NCI-H524 treated with DMSO at 0.1 percent for 48 hours (cell line): Measurements from ENCODE around the gene MAP6.

ENCODE experiments used
- DNase-seq: peaks from one replicate; lab custom pipeline; 2025; lab: John Stamatoyannopoulos, UW

Gene MAP6

DNA sequence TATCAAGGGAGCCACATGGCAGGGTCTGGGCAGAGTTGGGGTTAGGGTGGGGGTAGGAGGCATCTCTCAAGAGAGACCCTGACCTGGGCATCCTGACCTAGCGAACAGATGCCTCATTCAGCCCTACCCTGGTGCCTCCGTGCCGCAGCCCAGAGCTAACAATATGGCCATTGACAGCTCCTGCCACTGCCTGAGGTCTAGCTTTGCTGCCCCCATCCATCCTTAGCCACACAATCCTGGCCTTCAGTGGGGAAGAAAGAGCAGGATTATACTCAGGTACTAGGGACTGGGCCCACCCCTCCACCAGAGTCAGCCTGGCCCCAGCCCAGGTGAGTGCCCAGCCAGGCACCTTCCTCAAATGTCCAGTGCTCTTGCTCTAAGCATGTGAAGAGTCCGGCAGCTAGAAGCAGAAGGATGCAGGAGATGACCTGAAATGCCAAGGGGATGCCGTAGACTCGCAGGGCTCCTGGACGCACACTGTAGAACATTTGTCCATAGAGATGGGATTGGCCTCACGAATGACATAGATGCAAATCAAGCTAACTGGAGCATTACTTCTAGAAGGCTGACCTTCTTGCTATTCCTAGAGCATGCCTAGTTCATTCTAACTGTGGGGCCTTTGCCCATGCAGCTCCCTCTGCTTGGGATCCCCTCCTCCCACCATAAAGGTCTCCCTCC is 120.1 kb downstream of the MAP6 start:
- DNase-seq, result no peak

DNA sequence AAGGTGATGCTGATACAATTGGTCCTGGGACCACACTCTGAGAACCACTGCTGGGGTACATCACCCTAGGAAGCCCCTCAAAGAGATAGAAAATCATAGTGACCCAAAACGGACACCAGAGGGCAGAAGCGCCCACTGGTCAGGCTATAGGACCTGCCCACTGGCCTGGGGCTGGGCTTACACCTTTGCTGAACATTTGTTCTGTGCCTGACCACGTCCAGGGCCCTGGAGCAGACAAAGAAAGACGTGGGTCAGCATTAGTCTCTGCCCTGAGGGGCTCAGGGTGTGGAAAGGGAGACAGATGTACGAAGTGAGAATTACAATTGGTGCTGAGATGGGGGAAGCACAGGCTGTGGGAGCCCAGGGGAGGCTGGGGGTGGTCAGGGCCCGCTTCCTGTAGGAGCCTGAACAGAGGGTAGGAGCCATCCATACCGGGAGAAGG is 121.2 kb downstream of the MAP6 start:
- no peak for DNase-seq

DNA sequence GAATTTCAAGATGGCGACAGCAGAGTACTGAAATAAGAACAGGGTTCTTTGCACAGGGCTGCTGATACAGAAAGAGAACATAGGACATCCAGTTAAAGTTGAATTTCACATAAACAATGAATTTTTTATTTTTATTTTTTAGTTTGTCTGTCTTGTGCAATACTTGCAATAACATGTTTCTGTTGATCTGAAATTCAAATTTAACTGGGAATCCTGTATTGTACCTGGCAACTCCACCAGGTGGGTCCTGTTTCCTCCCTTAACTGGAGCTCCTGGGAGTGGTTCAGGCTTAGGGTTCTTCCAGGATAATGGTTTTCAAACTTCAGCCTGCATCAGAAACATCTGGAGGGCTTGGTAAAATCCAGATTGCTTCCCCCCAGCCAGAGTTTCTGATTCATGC is 121.7 kb downstream of the MAP6 start:
- DNase-seq, result no peak

DNA sequence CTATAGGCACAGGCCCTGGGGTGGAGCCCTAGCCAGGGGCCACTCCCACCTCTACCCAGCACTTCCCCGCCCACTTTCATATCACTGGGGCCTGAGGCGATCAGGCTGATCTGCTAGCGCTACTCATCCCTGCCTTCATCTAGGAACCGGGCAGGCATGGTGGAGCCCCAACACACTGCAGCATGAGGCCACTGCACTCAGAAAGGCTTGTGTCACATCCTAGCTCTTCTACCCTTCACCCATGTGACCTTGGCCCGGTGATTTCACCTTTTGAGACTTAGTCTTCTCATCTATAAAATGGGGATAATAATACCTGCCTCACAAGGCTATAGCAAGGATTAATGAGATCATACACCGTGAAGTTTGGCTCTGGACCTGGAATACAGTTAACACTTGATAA is 125.0 kb downstream of the MAP6 start:
- no peak for DNase-seq

DNA sequence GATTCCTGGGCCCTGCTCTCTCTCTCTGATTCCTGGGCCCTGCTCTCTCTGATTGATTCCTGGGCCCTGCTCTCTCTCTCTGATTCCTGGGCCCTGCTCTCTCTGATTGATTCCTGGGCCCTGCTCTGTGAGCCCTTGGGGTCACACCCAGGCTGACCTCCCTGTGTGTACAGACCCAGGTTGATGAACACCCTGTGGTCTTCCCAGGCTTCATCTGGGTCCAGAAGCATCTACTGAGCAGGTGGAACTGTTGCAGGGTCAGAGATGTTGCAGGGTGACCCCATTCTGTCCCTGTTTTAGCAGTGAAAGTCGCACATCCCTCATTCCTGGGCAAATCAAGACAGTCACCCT is 126.8 kb downstream of the MAP6 start:
- DNase-seq, result no peak

DNA sequence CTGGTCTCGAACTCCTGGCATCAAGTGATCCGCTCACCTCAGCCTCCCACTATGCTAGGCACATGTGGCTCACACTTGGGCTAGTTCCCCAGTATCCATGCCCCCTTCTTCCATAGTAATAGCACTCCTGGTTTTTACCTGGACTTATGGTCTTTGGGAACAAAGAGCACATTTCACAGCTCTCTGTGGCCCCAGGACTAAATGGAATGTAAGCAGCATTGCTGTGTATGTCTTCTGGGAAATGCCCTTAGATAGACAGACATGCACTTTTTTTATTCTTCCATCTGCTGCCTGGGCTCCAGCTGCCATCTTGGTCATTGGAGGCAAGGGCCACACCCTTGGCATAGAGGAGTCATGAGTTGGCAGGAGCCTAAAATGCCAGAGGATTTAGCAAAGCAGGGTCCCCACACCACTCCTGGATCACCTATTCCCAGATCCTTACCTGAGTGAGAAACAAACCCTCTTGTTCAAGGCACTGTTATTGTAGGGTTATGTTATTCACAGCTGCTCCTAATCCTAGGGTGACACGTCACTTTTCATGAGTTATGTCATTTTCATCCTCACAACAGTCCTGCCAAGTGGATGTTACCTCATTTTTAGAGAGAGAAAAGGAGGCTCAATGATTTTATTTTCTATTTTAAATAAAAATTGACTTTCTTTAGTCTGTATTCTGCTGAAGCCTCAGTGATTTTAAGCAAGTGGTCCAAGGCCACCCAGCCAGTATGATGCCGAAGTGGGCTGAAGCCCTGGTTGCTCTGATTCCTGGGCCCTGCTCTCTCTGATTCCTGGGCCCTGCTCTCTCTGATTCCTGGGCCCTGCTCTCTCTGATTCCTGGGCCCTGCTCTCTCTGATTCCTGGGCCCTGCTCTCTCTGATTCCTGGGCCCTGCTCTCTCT is 127.4 kb downstream of the MAP6 start:
- no peak for DNase-seq

DNA sequence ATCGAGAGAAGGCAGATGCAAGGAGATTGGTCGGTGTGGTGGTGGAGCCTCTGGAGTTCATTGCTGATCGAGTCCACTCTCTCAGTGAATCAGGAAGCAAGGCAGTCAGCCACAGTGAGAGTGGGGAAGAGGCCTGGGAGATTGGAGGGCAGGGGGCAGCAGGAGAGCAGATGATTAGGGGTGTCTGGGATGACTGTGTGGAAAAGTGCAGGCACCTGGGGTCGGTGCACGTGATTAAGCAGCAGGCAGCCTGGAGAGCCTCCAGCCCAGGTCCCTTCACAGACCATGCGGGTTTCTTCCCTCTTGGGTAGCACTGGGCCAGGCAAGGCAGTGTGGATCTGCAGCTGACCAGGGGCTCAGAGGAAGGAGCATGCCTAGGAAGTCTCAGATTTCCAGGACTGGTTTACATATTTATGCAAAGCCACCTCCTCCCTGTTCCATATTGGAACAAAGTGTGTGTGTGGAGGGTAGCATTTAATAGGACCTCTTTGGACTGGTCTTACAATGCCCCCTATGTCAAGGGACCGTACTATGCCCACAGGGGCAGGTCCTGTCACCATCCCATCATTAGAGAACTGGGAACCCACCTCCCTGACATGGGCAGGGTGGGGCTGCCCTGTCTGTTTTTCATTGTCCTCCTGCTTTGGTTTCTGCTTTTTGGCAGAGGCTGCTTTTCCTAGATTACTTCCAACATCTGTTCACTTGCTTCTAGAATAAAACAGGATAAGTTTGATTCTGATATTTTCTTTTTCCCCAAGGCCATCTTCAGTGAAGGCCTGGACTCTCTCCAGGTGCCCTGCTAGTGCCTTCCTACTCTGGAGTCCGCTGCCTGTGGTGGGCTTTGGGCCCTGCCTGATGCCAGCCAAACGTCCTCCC is 129.1 kb downstream of the MAP6 start:
- DNase-seq, result no peak

DNA sequence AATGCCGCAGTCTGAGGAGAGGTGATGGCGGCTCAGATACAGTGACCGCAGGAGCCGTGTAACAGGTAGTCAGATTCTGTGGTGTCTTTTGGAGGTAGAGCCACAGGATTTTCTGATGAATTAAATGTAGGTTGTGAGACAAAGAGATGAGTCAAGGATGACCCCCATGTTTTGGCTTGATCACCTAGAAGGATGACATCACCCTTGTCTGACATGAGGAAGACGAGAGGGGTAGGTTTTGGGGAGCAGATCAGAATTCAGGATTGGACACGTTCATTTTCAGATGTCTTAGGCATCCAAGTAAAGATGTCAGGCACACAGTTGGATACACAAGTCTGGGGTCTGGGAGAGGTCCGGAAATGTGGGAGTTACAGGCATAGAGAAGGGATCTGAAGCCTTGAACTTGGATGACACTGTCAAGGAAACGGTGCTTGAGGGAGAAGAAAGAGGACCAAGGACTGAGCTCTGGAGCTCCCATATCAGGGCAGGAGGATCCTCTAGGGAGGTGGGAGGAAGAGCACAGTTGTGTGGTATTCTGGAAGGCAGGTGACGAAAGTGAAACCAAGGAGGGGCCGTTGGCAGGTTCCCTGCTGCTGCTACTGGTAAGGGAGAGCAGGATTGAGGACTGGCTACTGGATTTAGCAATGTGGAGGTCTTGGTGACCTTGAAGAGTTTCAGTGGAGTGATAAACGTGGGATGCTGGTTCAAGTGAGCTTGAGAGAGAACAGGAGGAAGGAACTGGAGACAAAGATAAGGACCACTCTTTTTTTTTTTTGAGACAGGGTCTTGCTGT is 130.5 kb downstream of the MAP6 start:
- DNase-seq, result no peak

DNA sequence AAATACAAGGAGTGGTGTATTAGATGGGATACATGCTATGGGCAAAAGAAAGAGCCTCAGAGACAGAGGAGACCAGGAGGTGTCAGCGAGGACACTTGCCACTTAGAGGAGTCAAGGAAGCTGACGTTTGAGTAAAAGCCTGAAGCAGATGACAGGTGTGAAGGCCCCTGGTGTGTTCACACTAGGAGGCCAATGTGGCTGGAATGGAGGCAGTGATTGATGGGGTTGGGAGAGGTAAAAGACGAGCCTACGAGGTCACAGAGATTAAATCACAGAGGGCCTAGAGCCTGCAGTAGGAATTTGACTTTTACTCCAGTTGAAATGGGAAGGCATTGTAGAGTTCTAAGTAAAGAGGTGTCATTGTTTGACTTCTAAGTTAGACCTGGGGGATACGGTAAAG is 131.1 kb downstream of the MAP6 start:
- DNase-seq, result no peak
